Activated naive CD4-positive, alpha-beta T cell (primary cell): Measurements from ENCODE around the gene CABP4.

Experiments
- DNase-seq, 4 experiments: peaks; one replicate each; lab custom pipeline; 2025; lab: John Stamatoyannopoulos, UW

Gene CABP4

GRCh38 chr11:67435727-67436458, 19.3 kb upstream of the CABP4 start:
- no peak for DNase-seq

GRCh38 chr11:67436459-67437081, 18.6 kb upstream of the CABP4 start:
- peak in 2 of 4 experiments; percentile 38 to 55 for DNase-seq

GRCh38 chr11:67437082-67437808, 17.9 kb upstream of the CABP4 start, which contains the start of gene PTPRCAP:
Gene PTPRCAP, minus strand, starts transcription at chr11:67437682. Its CDS starts 63 bp downstream, at chr11:67437619.
- DNase-seq = peak in 2 of 4 experiments; percentile 75 to 83

GRCh38 chr11:67437809-67438157, 17.4 kb upstream of the CABP4 start:
- no peak for DNase-seq

GRCh38 chr11:67438158-67438902, 16.8 kb upstream of the CABP4 start:
- peak; percentile 32 to 69 (median 48) for DNase-seq

- DNase-seq = no peak
Observed at GRCh38 chr11:67439321-67440228, 15.6 kb upstream of the CABP4 start.

GRCh38 chr11:67440229-67441097, 14.7 kb upstream of the CABP4 start:
- DNase-seq = no peak

GRCh38 chr11:67441098-67441563, 14.0 kb upstream of the CABP4 start:
- no peak for DNase-seq

- DNase-seq = no peak
Observed at GRCh38 chr11:67441731-67442351, 13.3 kb upstream of the CABP4 start.

GRCh38 chr11:67442504-67443404, 12.4 kb upstream of the CABP4 start:
- DNase-seq = no peak

- no peak for DNase-seq
Observed at GRCh38 chr11:67445515-67445914, 9.6 kb upstream of the CABP4 start.

GRCh38 chr11:67448220-67448609, 6.9 kb upstream of the CABP4 start:
- no peak for DNase-seq

- DNase-seq = no peak
Observed at GRCh38 chr11:67449116-67449844, 5.9 kb upstream of the CABP4 start.

GRCh38 chr11:67450796-67451657, 4.1 kb upstream of the CABP4 start:
- no peak for DNase-seq

- DNase-seq = no peak
Observed at GRCh38 chr11:67451658-67451976, 3.5 kb upstream of the CABP4 start.

GRCh38 chr11:67452141-67452952, 2.8 kb upstream of the CABP4 start, which contains the start of gene GPR152:
Gene GPR152, minus strand, starts transcription at chr11:67452729. Its CDS starts 5 bp downstream, at chr11:67452724.
- DNase-seq = no peak
